Measurements from ENCODE around the gene HS3ST4. TPM values are rescaled to one million over a fixed set of nuclear protein-coding genes. Genes with fewer than 3 reads are reported as not detected.

Gene HS3ST4
- total and polyA plus RNA-seq, 10 of the 15 experiments (the other 5 are each of a cell fraction or from before 2014, with no cell fraction given): 0.05 TPM; not detected in 9

GRCh38 chr16:25729188-25729915 is 37.6 kb downstream of the HS3ST4 start (continued):
- no peak for TF ChIP-seq IRF5 (IDR thresholded peaks at IDR 0.05; ENCODE audit: borderline replicate concordance)

GRCh38 chr16:25730396-25730795 is 38.6 kb downstream of the HS3ST4 start:
- no peaks in the 10 kb centered on the region for H3K4me1 ChIP-seq (ENCODE audit: control insufficient read depth, insufficient read depth, low read length)
- H3K9ac ChIP-seq (ENCODE audit: control insufficient read depth, insufficient read depth, low read length): no peak overlapping the region
- no TSS peak for BruUV-seq (replicated peaks)
- intact Hi-C loops (cut with micrococcal nuclease; ENCODE audit: unreplicated experiment) (no loop called here), in situ Hi-C loops (cut with MboI) (no loop called here)
- H2AFZ ChIP-seq (ENCODE audit: control insufficient read depth, low read depth, low read length): no peak overlapping the region
- H3K36me3 ChIP-seq (ENCODE audit: control insufficient read depth in 2 of 2, insufficient read depth in 2 of 2, low read length in 1 of 2): no peaks in the 10 kb centered on the region
- H3K79me2 ChIP-seq (ENCODE audit: control insufficient read depth, insufficient read depth, low read length): no peaks in the 10 kb centered on the region
- no peak overlapping the region for H3K4me2 ChIP-seq (ENCODE audit: control insufficient read depth, insufficient read depth)
- ChIA-PET POLR2A (no interaction called here), SMC1A (ENCODE audit: uncharacterized antibody, unreplicated experiment) (no interaction called here), CTCF (interaction anchor here (0.6 kb wide), 1 partner anchor 141 kb away, joined by 3 read pairs; no protein-coding TSS in a partner anchor), RAD21 (ENCODE audit: unreplicated experiment) (no interaction called here)
- no peak overlapping the region for H3K27ac ChIP-seq (ENCODE audit: control insufficient read depth, insufficient read depth)
- ATAC-seq (no peak), DNase-seq (ENCODE audit: low read depth, low spot score) (no peak), FAIRE-seq (no peak)
- no peak overlapping the region for H3K4me3 ChIP-seq
- H3K27me3 ChIP-seq (replicated peaks in 1 of 2; ENCODE audit: control insufficient read depth in 2 of 2, insufficient read depth in 2 of 2, low read length in 1 of 2): no peaks in the 10 kb centered on the region
- H4K20me1 ChIP-seq (ENCODE audit: control insufficient read depth, insufficient read depth): no peaks in the 10 kb centered on the region
- no peaks in the 10 kb centered on the region for H3K9me3 ChIP-seq (replicated peaks; ENCODE audit: control insufficient read depth, insufficient read depth, low read length)
- 3% methylated on average over 3 of the region's 3 CpGs for WGBS (ENCODE audit: insufficient coverage, insufficient replicate concordance, low lambda C conversion rate, missing lambda C conversion rate)
- TF ChIP-seq MYB (IDR thresholded peaks at IDR 0.05; ENCODE audit: borderline replicate concordance, low read depth, low read length): no peak
- TF ChIP-seq STAT1 (conservative IDR thresholded peaks at IDR 0.05): no peak
- no peak for TF ChIP-seq PAX8 (IDR thresholded peaks at IDR 0.05)
- no peak for TF ChIP-seq CTCF (IDR thresholded peaks at IDR 0.05 in 2 of 3, conservative IDR thresholded peaks at IDR 0.05 in 1 of 3; ENCODE audit: control insufficient read depth in 2 of 3, extremely low read depth in 1 of 3, insufficient read depth in 1 of 3, low read depth in 3 of 3, low read length in 3 of 3)
- no peak for TF ChIP-seq ZNF622 (IDR thresholded peaks at IDR 0.05)
- no peak for TF ChIP-seq ESRRA (IDR thresholded peaks at IDR 0.05; ENCODE audit: low read length)
- TF ChIP-seq RFX5 (IDR thresholded peaks at IDR 0.05; ENCODE audit: low read depth, low read length): no peak
- TF ChIP-seq JUNB (IDR thresholded peaks at IDR 0.05): no peak
- TF ChIP-seq ZNF24 (IDR thresholded peaks at IDR 0.05): no peak
- no peak for TF ChIP-seq BCLAF1 (IDR thresholded peaks at IDR 0.05)
- no peak for TF ChIP-seq FOXK2 (IDR thresholded peaks at IDR 0.05)
- no peak for TF ChIP-seq MYC (IDR thresholded peaks at IDR 0.05; ENCODE audit: insufficient read depth, insufficient read length, insufficient replicate concordance, low read length, severe bottlenecking)
- TF ChIP-seq WRNIP1 (IDR thresholded peaks at IDR 0.05; ENCODE audit: borderline replicate concordance, low read depth, low read length): no peak

All from GM12878 (cell line).